Adrenal gland (tissue), 5 donors: ENCODE measurements around the gene SLFNL1.

ENCODE experiments used
- CTCF ChIP-seq, 6 experiments: fragments of 450-650 bp in 4 of 6; fragments of 200-600 bp in 2 of 6; sonication (generic) in 1 of 6; IDR thresholded peaks; 1 replicate in 5 of 6; 2 replicates in 1 of 6; pipeline versions ENCODE4 v1.5.1 to v1.8.0; 2016 to 2021; ENCODE audit warnings: antibody characterized with exemption in 6 of 6, mild to moderate bottlenecking in 2 of 6, moderate library complexity in 1 of 6
- POLR2A ChIP-seq, 2 donors: fragments of 450-650 bp; IDR thresholded peaks; one replicate each; pipeline ENCODE4 v1.6.1; 2017; ENCODE audit warnings: antibody characterized with exemption in 2 of 2, mild to moderate bottlenecking in 2 of 2, moderate library complexity in 1 of 2
- donor health status: DM: no; HTN: no; CAD: no.

- TF ChIP-seq POLR2A (IDR thresholded peaks at IDR 0.05) (no peak), CTCF (IDR thresholded peaks at IDR 0.05) (no peak)
Measured at GRCh38 chr1:41041614-41042270, 20.2 kb upstream of the SLFNL1 start.
